Measurements from ENCODE around the gene ACYP2. TPM values are rescaled to one million over a fixed set of nuclear protein-coding genes. Genes with fewer than 3 reads are reported as not detected.

Gene ACYP2
- total and polyA plus RNA-seq, 2 experiments from 2014 or later, result 16.6 to 41.6 TPM

GRCh38 chr2:54085069-54085468 lies 30.3 kb upstream of the ACYP2 start:
- WGBS, 2 experiments (ENCODE audit: low coverage in 1 of 2, low lambda C conversion rate in 2 of 2, missing lambda C conversion rate in 2 of 2), result 86% methylated on average over 10 of the region's 10 CpGs
- no peak overlapping the region for H3K27ac ChIP-seq

GRCh38 chr2:54086157-54086556 lies 29.3 kb upstream of the ACYP2 start:
- Histone ChIP-seq H3K4me1 (ENCODE audit: insufficient read depth) (peaks cover 11% of the 10 kb centered on the region), H3K4me3 (no peak overlapping the region), H4K20me1 (ENCODE audit: insufficient read depth) (no peaks in the 10 kb centered on the region), H3K79me2 (ENCODE audit: insufficient read depth) (no peaks in the 10 kb centered on the region), H3K9me2 (ENCODE audit: insufficient read depth) (no peaks in the 10 kb centered on the region), H3K27ac (no peak overlapping the region), H3F3A (ENCODE audit: insufficient read depth) (no peaks in the 10 kb centered on the region), H3K36me3 (ENCODE audit: low read depth) (no peaks in the 10 kb centered on the region), H2AFZ (no peak overlapping the region), H3K9ac (no peak overlapping the region), H3K27me3 (replicated peaks; ENCODE audit: insufficient read depth) (no peaks in the 10 kb centered on the region), H3K9me3 (ENCODE audit: low read depth) (no peaks in the 10 kb centered on the region), H3K4me2 (ENCODE audit: unreplicated experiment) (no peak overlapping the region)
- in situ Hi-C loops (cut with MboI), result no loop called here
- no peak for TF ChIP-seq EZH2 (IDR thresholded peaks at IDR 0.05; ENCODE audit: insufficient read depth, poor library complexity, severe bottlenecking)
- no peak for TF ChIP-seq EZH2phosphoT487 (IDR thresholded peaks at IDR 0.05; ENCODE audit: insufficient read depth, low read depth)
- no peak for DNase-seq
- 91 to 92% methylated on average over 2 of the region's 2 CpGs for WGBS, 2 experiments (ENCODE audit: low coverage in 1 of 2, low lambda C conversion rate in 2 of 2, missing lambda C conversion rate in 2 of 2)

More at GRCh38 chr2:54085069-54085468, 30.3 kb upstream of the ACYP2 start:
- H2AFZ ChIP-seq, result no peak overlapping the region
- H3K9me2 ChIP-seq (ENCODE audit: insufficient read depth), result no peaks in the 10 kb centered on the region
- TF ChIP-seq EZH2phosphoT487 (IDR thresholded peaks at IDR 0.05; ENCODE audit: insufficient read depth, low read depth) (no peak), EZH2 (IDR thresholded peaks at IDR 0.05; ENCODE audit: insufficient read depth, poor library complexity, severe bottlenecking) (no peak)
- in situ Hi-C loops (cut with MboI), result no loop called here
- H3K9ac ChIP-seq, result no peak overlapping the region
- H3K27me3 ChIP-seq (replicated peaks; ENCODE audit: insufficient read depth), result no peaks in the 10 kb centered on the region
- H3K4me2 ChIP-seq (ENCODE audit: unreplicated experiment), result no peak overlapping the region
- peaks cover 11% of the 10 kb centered on the region for H3K4me1 ChIP-seq (ENCODE audit: insufficient read depth)
- no peaks in the 10 kb centered on the region for H3K36me3 ChIP-seq (ENCODE audit: low read depth)
- no peaks in the 10 kb centered on the region for H3K79me2 ChIP-seq (ENCODE audit: insufficient read depth)
- DNase-seq, result no peak
- H4K20me1 ChIP-seq (ENCODE audit: insufficient read depth), result no peaks in the 10 kb centered on the region
- no peaks in the 10 kb centered on the region for H3F3A ChIP-seq (ENCODE audit: insufficient read depth)
- H3K9me3 ChIP-seq (ENCODE audit: low read depth), result no peaks in the 10 kb centered on the region
- no peak overlapping the region for H3K4me3 ChIP-seq

GRCh38 chr2:54088191-54088634 lies 27.2 kb upstream of the ACYP2 start:
- Histone ChIP-seq H4K20me1 (ENCODE audit: insufficient read depth) (no peaks in the 10 kb centered on the region), H3K4me2 (ENCODE audit: unreplicated experiment) (no peak overlapping the region), H3K27me3 (replicated peaks; ENCODE audit: insufficient read depth) (no peaks in the 10 kb centered on the region), H3K79me2 (ENCODE audit: insufficient read depth) (no peaks in the 10 kb centered on the region), H3K36me3 (ENCODE audit: low read depth) (no peaks in the 10 kb centered on the region), H3K9ac (no peak overlapping the region), H3K9me3 (ENCODE audit: low read depth) (no peaks in the 10 kb centered on the region), H3K4me3 (no peak overlapping the region), H3K4me1 (ENCODE audit: insufficient read depth) (peaks cover 10% of the 10 kb centered on the region), H2AFZ (peak overlapping the region; percentile 30; the same call in 1 of the 2 replicates), H3K9me2 (ENCODE audit: insufficient read depth) (no peaks in the 10 kb centered on the region), H3F3A (ENCODE audit: insufficient read depth) (no peaks in the 10 kb centered on the region), H3K27ac (no peak overlapping the region)
- in situ Hi-C loops (cut with MboI), result no loop called here
- peak; percentile 45 for DNase-seq
- 70 to 86% methylated on average over 5 of the region's 5 CpGs for WGBS, 2 experiments (ENCODE audit: low coverage in 1 of 2, low lambda C conversion rate in 2 of 2, missing lambda C conversion rate in 2 of 2)
- TF ChIP-seq EZH2phosphoT487 (IDR thresholded peaks at IDR 0.05; ENCODE audit: insufficient read depth, low read depth) (no peak), EZH2 (IDR thresholded peaks at IDR 0.05; ENCODE audit: insufficient read depth, poor library complexity, severe bottlenecking) (no peak)

GRCh38 chr2:54088719-54089118 lies 26.7 kb upstream of the ACYP2 start:
- in situ Hi-C loops (cut with MboI), result no loop called here
- no peak for DNase-seq

More at GRCh38 chr2:54088719-54089118, 26.7 kb upstream of the ACYP2 start:
- Histone ChIP-seq H3K4me2 (ENCODE audit: unreplicated experiment) (no peak overlapping the region), H3F3A (ENCODE audit: insufficient read depth) (no peaks in the 10 kb centered on the region), H3K9ac (no peak overlapping the region), H3K4me1 (ENCODE audit: insufficient read depth) (peaks cover 5% of the 10 kb centered on the region; the same call in 1 of the 2 replicates), H3K27me3 (replicated peaks; ENCODE audit: insufficient read depth) (no peaks in the 10 kb centered on the region), H3K4me3 (no peak overlapping the region), H3K36me3 (ENCODE audit: low read depth) (no peaks in the 10 kb centered on the region), H3K9me2 (ENCODE audit: insufficient read depth) (no peaks in the 10 kb centered on the region), H3K79me2 (ENCODE audit: insufficient read depth) (no peaks in the 10 kb centered on the region), H3K9me3 (ENCODE audit: low read depth) (no peaks in the 10 kb centered on the region), H4K20me1 (ENCODE audit: insufficient read depth) (no peaks in the 10 kb centered on the region), H3K27ac (no peak overlapping the region), H2AFZ (peak overlapping the region; percentile 30; the same call in 1 of the 2 replicates)
- TF ChIP-seq EZH2 (IDR thresholded peaks at IDR 0.05; ENCODE audit: insufficient read depth, poor library complexity, severe bottlenecking) (no peak), EZH2phosphoT487 (IDR thresholded peaks at IDR 0.05; ENCODE audit: insufficient read depth, low read depth) (no peak)
- WGBS, 2 experiments (ENCODE audit: low coverage in 1 of 2, low lambda C conversion rate in 2 of 2, missing lambda C conversion rate in 2 of 2), result 79 to 80% methylated on average over 2 of the region's 2 CpGs

Data from GM23248 (cell line).